Measurements from ENCODE around the gene RNF144B.

RNF144B gene

GRCh38 chr6:18507018-18507415 is 119.9 kb downstream of the RNF144B start:
- TF ChIP-seq CTCF (IDR thresholded peaks at IDR 0.05; ENCODE audit: control insufficient read depth, insufficient read depth, low read depth, low read length, missing control alignments), result no peak
- DNase-seq (ENCODE audit: low read depth), result no peak
- no peak overlapping the region for H3K4me3 ChIP-seq (ENCODE audit: control insufficient read depth, low read depth, low read length)

- no peak overlapping the region for H3K4me3 ChIP-seq (ENCODE audit: control insufficient read depth, low read depth, low read length)
- no peak for TF ChIP-seq CTCF (IDR thresholded peaks at IDR 0.05; ENCODE audit: control insufficient read depth, insufficient read depth, low read depth, low read length, missing control alignments)
- DNase-seq (ENCODE audit: low read depth), result peak; percentile 18
These were observed 120.4 kb downstream of the RNF144B start for GRCh38 chr6:18507561-18507960.

- peak; percentile 16 for DNase-seq (ENCODE audit: low read depth)
- no peak overlapping the region for H3K4me3 ChIP-seq (ENCODE audit: control insufficient read depth, low read depth, low read length)
- TF ChIP-seq CTCF (IDR thresholded peaks at IDR 0.05; ENCODE audit: control insufficient read depth, insufficient read depth, low read depth, low read length, missing control alignments), result no peak
These were observed 122.9 kb downstream of the RNF144B start for GRCh38 chr6:18509871-18510643.

- no peak for TF ChIP-seq CTCF (IDR thresholded peaks at IDR 0.05; ENCODE audit: control insufficient read depth, insufficient read depth, low read depth, low read length, missing control alignments)
- DNase-seq (ENCODE audit: low read depth), result no peak
- no peak overlapping the region for H3K4me3 ChIP-seq (ENCODE audit: control insufficient read depth, low read depth, low read length)
These were observed 123.5 kb downstream of the RNF144B start for GRCh38 chr6:18510644-18511033.

GRCh38 chr6:18511211-18511610 is 124.1 kb downstream of the RNF144B start:
- TF ChIP-seq CTCF (IDR thresholded peaks at IDR 0.05; ENCODE audit: control insufficient read depth, insufficient read depth, low read depth, low read length, missing control alignments), result no peak
- H3K4me3 ChIP-seq (ENCODE audit: control insufficient read depth, low read depth, low read length), result no peak overlapping the region
- DNase-seq (ENCODE audit: low read depth), result no peak

GRCh38 chr6:18513253-18513798 is 126.2 kb downstream of the RNF144B start:
- no peak overlapping the region for H3K4me3 ChIP-seq (ENCODE audit: control insufficient read depth, low read depth, low read length)
- TF ChIP-seq CTCF (IDR thresholded peaks at IDR 0.05; ENCODE audit: control insufficient read depth, insufficient read depth, low read depth, low read length, missing control alignments), result no peak
- DNase-seq (ENCODE audit: low read depth), result no peak

All from AG09309 (cell line).